ENCODE results near the gene SVBP.

The SVBP gene

DNA sequence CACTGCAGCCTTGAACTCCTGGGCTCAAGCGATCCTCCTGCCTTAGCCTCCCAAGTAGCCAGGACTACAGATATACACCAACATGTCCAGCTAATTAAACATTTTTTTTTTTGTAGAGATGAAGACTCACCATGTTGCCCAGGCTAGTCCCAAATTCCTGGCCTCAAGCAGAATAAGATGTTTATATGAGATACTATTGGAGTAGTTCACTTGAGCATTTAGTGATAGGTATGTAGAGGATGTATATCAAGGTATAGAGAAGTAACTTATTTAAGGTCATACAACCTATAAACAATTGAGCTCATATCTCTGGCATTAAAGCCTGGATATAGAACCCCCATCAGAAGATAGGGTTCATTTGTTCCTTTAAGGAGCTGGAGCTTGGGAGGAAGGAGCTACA, 37.0 kb downstream of the SVBP start:
- TF ChIP-seq POLR2AphosphoS5 (IDR thresholded peaks at IDR 0.05; ENCODE audit: low read depth, low read length) (no peak), SIN3A (IDR thresholded peaks at IDR 0.05; ENCODE audit: borderline replicate concordance, insufficient read depth, low read length) (no peak), FOXP2 (optimal IDR thresholded peaks at IDR 0.05; ENCODE audit: borderline replicate concordance, extremely low read depth, extremely low read length, insufficient read depth) (no peak), TAF1 (IDR thresholded peaks at IDR 0.05; ENCODE audit: borderline replicate concordance, insufficient read depth, low read length) (no peak)
- TF ChIP-seq, protein P1, sequence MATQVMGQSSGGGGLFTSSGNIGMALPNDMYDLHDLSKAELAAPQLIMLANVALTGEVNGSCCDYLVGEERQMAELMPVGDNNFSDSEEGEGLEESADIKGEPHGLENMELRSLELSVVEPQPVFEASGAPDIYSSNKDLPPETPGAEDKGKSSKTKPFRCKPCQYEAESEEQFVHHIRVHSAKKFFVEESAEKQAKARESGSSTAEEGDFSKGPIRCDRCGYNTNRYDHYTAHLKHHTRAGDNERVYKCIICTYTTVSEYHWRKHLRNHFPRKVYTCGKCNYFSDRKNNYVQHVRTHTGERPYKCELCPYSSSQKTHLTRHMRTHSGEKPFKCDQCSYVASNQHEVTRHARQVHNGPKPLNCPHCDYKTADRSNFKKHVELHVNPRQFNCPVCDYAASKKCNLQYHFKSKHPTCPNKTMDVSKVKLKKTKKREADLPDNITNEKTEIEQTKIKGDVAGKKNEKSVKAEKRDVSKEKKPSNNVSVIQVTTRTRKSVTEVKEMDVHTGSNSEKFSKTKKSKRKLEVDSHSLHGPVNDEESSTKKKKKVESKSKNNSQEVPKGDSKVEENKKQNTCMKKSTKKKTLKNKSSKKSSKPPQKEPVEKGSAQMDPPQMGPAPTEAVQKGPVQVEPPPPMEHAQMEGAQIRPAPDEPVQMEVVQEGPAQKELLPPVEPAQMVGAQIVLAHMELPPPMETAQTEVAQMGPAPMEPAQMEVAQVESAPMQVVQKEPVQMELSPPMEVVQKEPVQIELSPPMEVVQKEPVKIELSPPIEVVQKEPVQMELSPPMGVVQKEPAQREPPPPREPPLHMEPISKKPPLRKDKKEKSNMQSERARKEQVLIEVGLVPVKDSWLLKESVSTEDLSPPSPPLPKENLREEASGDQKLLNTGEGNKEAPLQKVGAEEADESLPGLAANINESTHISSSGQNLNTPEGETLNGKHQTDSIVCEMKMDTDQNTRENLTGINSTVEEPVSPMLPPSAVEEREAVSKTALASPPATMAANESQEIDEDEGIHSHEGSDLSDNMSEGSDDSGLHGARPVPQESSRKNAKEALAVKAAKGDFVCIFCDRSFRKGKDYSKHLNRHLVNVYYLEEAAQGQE (IDR thresholded peaks at IDR 0.05; ENCODE audit: insufficient read depth in 1 of 2, low read depth in 2 of 2, low read length in 2 of 2), result no peak

DNA sequence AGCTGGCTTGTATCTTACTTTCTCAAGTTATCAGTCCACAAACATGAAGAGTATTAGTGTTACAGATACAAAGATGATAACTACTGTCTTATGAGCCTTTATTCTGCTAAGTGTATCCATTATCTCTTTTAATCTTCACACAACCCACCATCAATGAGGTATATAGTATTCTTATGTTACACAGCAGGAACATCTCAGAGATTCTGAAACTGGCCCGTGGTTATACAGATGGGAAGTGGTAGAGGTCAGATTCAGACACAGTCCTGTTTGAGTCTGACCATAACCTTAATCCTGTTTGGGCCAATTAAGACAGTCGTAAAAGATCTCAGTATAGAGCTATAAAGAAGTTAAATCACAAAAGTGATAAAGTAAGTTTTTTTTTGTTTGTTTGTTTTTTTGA, 37.5 kb downstream of the SVBP start:
- TF ChIP-seq SIN3A (IDR thresholded peaks at IDR 0.05; ENCODE audit: borderline replicate concordance, insufficient read depth, low read length), result no peak
- no peak for TF ChIP-seq TAF1 (IDR thresholded peaks at IDR 0.05; ENCODE audit: borderline replicate concordance, insufficient read depth, low read length)
- TF ChIP-seq POLR2AphosphoS5 (IDR thresholded peaks at IDR 0.05; ENCODE audit: low read depth, low read length), result no peak
- TF ChIP-seq, protein P1 (IDR thresholded peaks at IDR 0.05; ENCODE audit: insufficient read depth in 1 of 2, low read depth in 2 of 2, low read length in 2 of 2), result no peak
- TF ChIP-seq FOXP2 (optimal IDR thresholded peaks at IDR 0.05; ENCODE audit: borderline replicate concordance, extremely low read depth, extremely low read length, insufficient read depth), result no peak

DNA sequence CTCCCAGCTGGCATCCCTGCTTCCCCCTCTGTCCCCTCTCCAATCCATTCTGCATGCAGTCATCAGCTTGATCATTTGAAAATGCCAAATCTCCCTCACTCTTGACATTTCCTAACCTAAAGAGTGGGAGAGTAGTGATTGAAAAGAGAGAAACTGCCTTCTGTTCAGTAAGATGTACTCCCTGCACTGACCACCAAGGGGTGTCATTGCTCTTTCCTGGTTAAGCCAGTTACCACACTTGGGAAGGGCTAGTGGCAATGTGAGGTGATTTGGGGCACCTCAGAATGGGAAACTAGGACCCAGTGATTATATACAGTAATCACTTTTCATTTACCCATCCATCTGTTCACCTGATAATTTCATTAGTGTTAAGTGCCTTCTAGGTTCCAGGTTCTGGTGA, 39.3 kb downstream of the SVBP start:
- TF ChIP-seq FOXP2 (optimal IDR thresholded peaks at IDR 0.05; ENCODE audit: borderline replicate concordance, extremely low read depth, extremely low read length, insufficient read depth) (no peak), SIN3A (IDR thresholded peaks at IDR 0.05; ENCODE audit: borderline replicate concordance, insufficient read depth, low read length) (no peak), POLR2AphosphoS5 (IDR thresholded peaks at IDR 0.05; ENCODE audit: low read depth, low read length) (no peak), TAF1 (IDR thresholded peaks at IDR 0.05; ENCODE audit: borderline replicate concordance, insufficient read depth, low read length) (no peak)
- TF ChIP-seq, protein P1 (IDR thresholded peaks at IDR 0.05; ENCODE audit: insufficient read depth in 1 of 2, low read depth in 2 of 2, low read length in 2 of 2), result no peak

DNA sequence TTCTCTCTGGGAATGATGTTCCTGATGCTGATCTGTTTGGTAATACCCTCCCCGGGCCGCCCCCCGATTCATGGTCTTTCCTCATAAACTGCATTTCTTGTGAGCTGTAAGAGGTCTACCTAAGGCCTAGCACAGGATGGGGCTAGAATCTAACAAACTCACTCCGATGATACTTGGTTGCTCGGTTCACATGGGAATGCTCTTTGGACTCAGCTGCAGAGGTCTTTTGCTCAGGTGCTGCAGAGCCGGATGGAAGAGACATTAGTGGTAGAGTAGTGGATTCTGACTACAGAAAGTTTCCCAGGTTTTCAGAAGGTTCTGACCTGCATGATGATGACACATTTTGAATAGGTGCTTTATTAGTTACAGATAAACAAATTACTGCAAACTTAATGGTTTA, 40.7 kb downstream of the SVBP start:
- TF ChIP-seq TAF1 (IDR thresholded peaks at IDR 0.05; ENCODE audit: borderline replicate concordance, insufficient read depth, low read length), result no peak
- no peak for TF ChIP-seq SIN3A (IDR thresholded peaks at IDR 0.05; ENCODE audit: borderline replicate concordance, insufficient read depth, low read length)
- TF ChIP-seq, protein P1 (IDR thresholded peaks at IDR 0.05; ENCODE audit: insufficient read depth in 1 of 2, low read depth in 2 of 2, low read length in 2 of 2), result no peak
- TF ChIP-seq FOXP2 (optimal IDR thresholded peaks at IDR 0.05; ENCODE audit: borderline replicate concordance, extremely low read depth, extremely low read length, insufficient read depth), result no peak

DNA sequence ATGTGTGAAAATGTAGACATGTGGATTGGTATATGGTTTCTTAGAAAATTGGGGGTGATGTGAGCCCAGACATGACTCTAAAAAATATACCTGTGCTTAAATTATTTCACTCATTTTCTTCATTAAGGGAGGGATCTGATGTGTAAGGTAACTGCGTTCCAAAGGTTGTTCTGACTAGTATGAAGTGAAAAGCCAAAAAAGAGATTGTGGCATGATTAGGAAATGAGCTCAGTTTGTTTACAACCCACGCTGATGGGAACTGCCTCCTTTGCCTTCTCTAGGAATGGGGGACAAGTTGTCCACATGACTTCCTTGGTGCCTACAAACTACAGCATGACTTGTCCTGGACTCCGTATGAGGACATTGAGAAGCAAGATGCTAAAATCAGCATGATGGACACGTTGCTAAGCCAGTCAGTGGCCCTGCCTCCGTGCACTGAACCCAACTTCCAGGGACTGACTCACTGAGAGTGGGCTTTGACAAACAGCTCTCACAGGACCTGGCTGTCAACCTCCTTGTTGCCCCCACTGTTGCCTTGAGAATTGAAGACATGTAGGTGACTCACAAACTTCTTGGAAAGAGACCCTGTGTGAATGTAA, 42.2 kb downstream of the SVBP start:
- TF ChIP-seq SIN3A (IDR thresholded peaks at IDR 0.05; ENCODE audit: borderline replicate concordance, insufficient read depth, low read length), result no peak
- no peak for TF ChIP-seq FOXP2 (optimal IDR thresholded peaks at IDR 0.05; ENCODE audit: borderline replicate concordance, extremely low read depth, extremely low read length, insufficient read depth)
- TF ChIP-seq TAF1 (IDR thresholded peaks at IDR 0.05; ENCODE audit: borderline replicate concordance, insufficient read depth, low read length), result no peak
- TF ChIP-seq POLR2AphosphoS5 (IDR thresholded peaks at IDR 0.05; ENCODE audit: low read depth, low read length), result no peak
- TF ChIP-seq, protein P1 (IDR thresholded peaks at IDR 0.05; ENCODE audit: insufficient read depth in 1 of 2, low read depth in 2 of 2, low read length in 2 of 2), result no peak
